Immature natural killer cell (primary cell): Measurements from ENCODE around the gene SH2D3C. TPM values are rescaled to one million over a fixed set of nuclear protein-coding genes. Genes with fewer than 3 reads are reported as not detected.

ENCODE experiments used
- DNase-seq, 3 donors: peaks; one replicate each; pipeline ENCODE4 v3.0.0; 2022; ENCODE audit warnings: mixed read lengths in 1 of 3
- H3K27ac Mint-ChIP-seq, 6 donors: one replicate each; pipeline ENCODE4 v1.8.0; 2020; ENCODE audit warnings: mixed read lengths in 6 of 6, mild to moderate bottlenecking in 5 of 6, inconsistent platforms in 4 of 6, moderate library complexity in 3 of 6
- H3K27me3 Mint-ChIP-seq, 3 donors: one replicate each; pipeline ENCODE4 v1.8.0; 2020 to 2021; ENCODE audit warnings: low read depth in 3 of 3, mild to moderate bottlenecking in 3 of 3, mixed read lengths in 3 of 3, moderate library complexity in 3 of 3, inconsistent platforms in 1 of 3
- H3K36me3 Mint-ChIP-seq, 3 donors: one replicate each; pipeline ENCODE4 v1.8.0; 2020; ENCODE audit warnings: mixed read lengths in 3 of 3, inconsistent platforms in 2 of 3, mild to moderate bottlenecking in 2 of 3
- H3K4me1 Mint-ChIP-seq, 2 donors: one replicate each; pipeline ENCODE4 v1.8.0; 2020; ENCODE audit warnings: inconsistent platforms in 2 of 2, mild to moderate bottlenecking in 2 of 2, mixed read lengths in 2 of 2, moderate library complexity in 1 of 2
- H3K4me3 Mint-ChIP-seq, 5 donors: one replicate each; pipeline ENCODE4 v1.8.0; 2020; ENCODE audit warnings: mild to moderate bottlenecking in 5 of 5, mixed read lengths in 5 of 5, inconsistent platforms in 3 of 5, moderate library complexity in 3 of 5
- H3K9me3 Mint-ChIP-seq, 6 donors: one replicate each; pipeline ENCODE4 v1.8.0; 2020; ENCODE audit warnings: mild to moderate bottlenecking in 6 of 6, mixed read lengths in 6 of 6, inconsistent platforms in 4 of 6, moderate library complexity in 3 of 6
- polyA plus RNA-seq, 3 donors: library from polyadenylated mRNA; unstranded; fragments of 300-500 nt; fragmentation: Illumina TruSeq; gene quantifications; one replicate each; pipeline ENCODE4 v1.2.3, GENCODE V29; 2021

Gene SH2D3C
- polyA plus RNA-seq, 3 donors from 2014 or later, result 16.9 to 86.2 (median 18.7) TPM

- peaks cover 17 to 21% of the 10 kb centered on the region in 2 donors for H3K4me1 Mint-ChIP-seq
- peaks cover 0 to 3% (median 0%) of the 10 kb centered on the region in 3 donors for H3K36me3 Mint-ChIP-seq
- no peaks in the 10 kb centered on the region for H3K9me3 Mint-ChIP-seq
- DNase-seq, result no peak
- H3K27ac Mint-ChIP-seq, result peak within 1 kb of the TSS in 1 of 6 donors; percentile 55
- peaks cover 3 to 5% (median 4%) of the 10 kb centered on the region in 3 donors for H3K27me3 Mint-ChIP-seq
- H3K4me3 Mint-ChIP-seq, result no peak within 1 kb of the TSS
These were observed 71.6 kb downstream of the SH2D3C start, which contains the start of gene CFAP157 for GRCh38 chr9:127706836-127707241. Gene CFAP157, plus strand, starts transcription at chr9:127706988. Its CDS starts 44 bp downstream, at chr9:127707032.

GRCh38 chr9:127705577-127706379, 72.7 kb downstream of the SH2D3C start:
- Mint-ChIP-seq H3K27me3 (peaks cover 0 to 4% (median 4%) of the 10 kb centered on the region in 3 donors), H3K36me3 (peaks cover 0 to 3% (median 0%) of the 10 kb centered on the region in 3 donors), H3K9me3 (no peaks in the 10 kb centered on the region), H3K4me1 (peaks cover 11 to 13% of the 10 kb centered on the region in 2 donors), H3K4me3 (no peak overlapping the region), H3K27ac (no peak overlapping the region)
- DNase-seq, result no peak

- Mint-ChIP-seq H3K9me3 (no peaks in the 10 kb centered on the region), H3K4me3 (no peak overlapping the region), H3K36me3 (no peaks in the 10 kb centered on the region), H3K27ac (peak overlapping the region in 2 of 6 donors; percentile 7 to 28), H3K4me1 (peaks cover 22% of the 10 kb centered on the region in 2 donors), H3K27me3 (peaks cover 0 to 9% (median 2%) of the 10 kb centered on the region in 3 donors)
- peak in 1 of 3 donors; percentile 15 for DNase-seq
These were observed 75.0 kb downstream of the SH2D3C start for GRCh38 chr9:127703289-127703946.

GRCh38 chr9:127700594-127701255, 77.7 kb downstream of the SH2D3C start:
- Mint-ChIP-seq H3K36me3 (no peaks in the 10 kb centered on the region), H3K4me3 (peak overlapping the region in 3 of 5 donors; percentile 30 to 67 (median 57)), H3K9me3 (no peaks in the 10 kb centered on the region), H3K4me1 (peaks cover 22 to 25% of the 10 kb centered on the region in 2 donors), H3K27ac (peak overlapping the region; percentile 11 to 99 (median 90)), H3K27me3 (peaks cover 0 to 11% (median 2%) of the 10 kb centered on the region in 3 donors)
- DNase-seq, result no peak

GRCh38 chr9:127700140-127700539, 78.3 kb downstream of the SH2D3C start:
- no peaks in the 10 kb centered on the region for H3K36me3 Mint-ChIP-seq
- H3K27me3 Mint-ChIP-seq, result peaks cover 0 to 11% (median 2%) of the 10 kb centered on the region in 3 donors
- H3K4me3 Mint-ChIP-seq, result peak overlapping the region; percentile 57 to 81 (median 67)
- no peak for DNase-seq
- H3K9me3 Mint-ChIP-seq, result no peaks in the 10 kb centered on the region
- H3K27ac Mint-ChIP-seq, result peak overlapping the region; percentile 88 to 99 (median 93)
- H3K4me1 Mint-ChIP-seq, result peaks cover 22 to 25% of the 10 kb centered on the region in 2 donors

- Mint-ChIP-seq H3K9me3 (no peaks in the 10 kb centered on the region), H3K27me3 (peaks cover 0 to 9% (median 2%) of the 10 kb centered on the region in 3 donors)
These were observed 79.3 kb downstream of the SH2D3C start for GRCh38 chr9:127698985-127699670.

GRCh38 chr9:127698386-127698785, 80.1 kb downstream of the SH2D3C start:
- H3K27me3 Mint-ChIP-seq, result peaks cover 0 to 9% (median 2%) of the 10 kb centered on the region in 3 donors
- peaks cover 0 to 4% (median 0%) of the 10 kb centered on the region in 3 donors for H3K36me3 Mint-ChIP-seq
- peaks cover 22 to 25% of the 10 kb centered on the region in 2 donors for H3K4me1 Mint-ChIP-seq
- no peak for DNase-seq
- H3K27ac Mint-ChIP-seq, result peak overlapping the region in 5 of 6 donors; percentile 80 to 89 (median 84)
- H3K9me3 Mint-ChIP-seq, result no peaks in the 10 kb centered on the region
- H3K4me3 Mint-ChIP-seq, result peak overlapping the region; percentile 19 to 57 (median 47)

More at GRCh38 chr9:127698985-127699670, 79.3 kb downstream of the SH2D3C start:
- Mint-ChIP-seq H3K4me3 (peak overlapping the region; percentile 75 to 87 (median 76)), H3K27ac (peak overlapping the region; percentile 88 to 99 (median 93)), H3K4me1 (peaks cover 22 to 25% of the 10 kb centered on the region in 2 donors), H3K36me3 (no peaks in the 10 kb centered on the region)
- DNase-seq, result peak; percentile 94

GRCh38 chr9:127697575-127697974, 80.9 kb downstream of the SH2D3C start:
- H3K9me3 Mint-ChIP-seq, result no peaks in the 10 kb centered on the region
- peaks cover 0 to 4% (median 0%) of the 10 kb centered on the region in 3 donors for H3K36me3 Mint-ChIP-seq
- H3K27me3 Mint-ChIP-seq, result peaks cover 0 to 7% (median 2%) of the 10 kb centered on the region in 3 donors
- peak overlapping the region; percentile 68 to 88 (median 82) for H3K27ac Mint-ChIP-seq
- DNase-seq, result no peak
- peaks cover 22 to 25% of the 10 kb centered on the region in 2 donors for H3K4me1 Mint-ChIP-seq
- peak overlapping the region in 3 of 5 donors; percentile 19 to 51 (median 47) for H3K4me3 Mint-ChIP-seq

- Mint-ChIP-seq H3K4me3 (no peak overlapping the region), H3K27me3 (peaks cover 0 to 7% (median 0%) of the 10 kb centered on the region in 3 donors), H3K36me3 (peaks cover 0 to 7% (median 0%) of the 10 kb centered on the region in 3 donors), H3K27ac (peak overlapping the region in 1 of 6 donors; percentile 50), H3K4me1 (peaks cover 18 to 20% of the 10 kb centered on the region in 2 donors), H3K9me3 (no peaks in the 10 kb centered on the region)
- no peak for DNase-seq
These were observed 83.4 kb downstream of the SH2D3C start for GRCh38 chr9:127694890-127695720.

- no peaks in the 10 kb centered on the region for H3K9me3 Mint-ChIP-seq
- no peak overlapping the region for H3K27ac Mint-ChIP-seq
These were observed 84.8 kb downstream of the SH2D3C start for GRCh38 chr9:127693697-127694096.

GRCh38 chr9:127693143-127693542, 85.3 kb downstream of the SH2D3C start:
- no peaks in the 10 kb centered on the region for H3K9me3 Mint-ChIP-seq

More at GRCh38 chr9:127693697-127694096, 84.8 kb downstream of the SH2D3C start:
- peaks cover 0 to 1% (median 0%) of the 10 kb centered on the region in 3 donors for H3K27me3 Mint-ChIP-seq
- peaks cover 5 to 7% of the 10 kb centered on the region in 2 donors for H3K4me1 Mint-ChIP-seq
- no peak for DNase-seq
- no peak overlapping the region for H3K4me3 Mint-ChIP-seq
- peaks cover 0 to 10% (median 0%) of the 10 kb centered on the region in 3 donors for H3K36me3 Mint-ChIP-seq

GRCh38 chr9:127692071-127692470, 86.4 kb downstream of the SH2D3C start:
- H3K27me3 Mint-ChIP-seq, result no peaks in the 10 kb centered on the region

More at GRCh38 chr9:127693143-127693542, 85.3 kb downstream of the SH2D3C start:
- no peak for DNase-seq
- Mint-ChIP-seq H3K4me1 (peaks cover 4 to 5% of the 10 kb centered on the region in 2 donors), H3K4me3 (no peak overlapping the region), H3K36me3 (peaks cover 0 to 10% (median 0%) of the 10 kb centered on the region in 3 donors), H3K27ac (peak overlapping the region in 1 of 6 donors; percentile 40), H3K27me3 (no peaks in the 10 kb centered on the region)

More at GRCh38 chr9:127692071-127692470, 86.4 kb downstream of the SH2D3C start:
- H3K36me3 Mint-ChIP-seq, result peaks cover 0 to 10% (median 0%) of the 10 kb centered on the region in 3 donors
- no peaks in the 10 kb centered on the region for H3K4me1 Mint-ChIP-seq
- H3K4me3 Mint-ChIP-seq, result no peak overlapping the region
- no peak overlapping the region for H3K27ac Mint-ChIP-seq
- no peak for DNase-seq
- H3K9me3 Mint-ChIP-seq, result no peaks in the 10 kb centered on the region
